Loucy (cell line): ENCODE measurements around the gene USF2.

Source experiments
- EZH2phosphoT487 ChIP-seq: fragments of 200-600 bp; IDR thresholded peaks from 2 replicates; pipeline ENCODE4 v1.6.1; 2018; ENCODE audit warnings: antibody characterized with exemption, mild to moderate bottlenecking, moderate library complexity, borderline replicate concordance
- TF ChIP-seq, protein P1 (sequence below): fragments of 200-600 bp; sonication (generic); conservative IDR thresholded peaks from 2 replicates; pipeline ENCODE4 v1.5.1; 2014; ENCODE audit warnings: mild to moderate bottlenecking, antibody characterized with exemption, low read length

DNA sequence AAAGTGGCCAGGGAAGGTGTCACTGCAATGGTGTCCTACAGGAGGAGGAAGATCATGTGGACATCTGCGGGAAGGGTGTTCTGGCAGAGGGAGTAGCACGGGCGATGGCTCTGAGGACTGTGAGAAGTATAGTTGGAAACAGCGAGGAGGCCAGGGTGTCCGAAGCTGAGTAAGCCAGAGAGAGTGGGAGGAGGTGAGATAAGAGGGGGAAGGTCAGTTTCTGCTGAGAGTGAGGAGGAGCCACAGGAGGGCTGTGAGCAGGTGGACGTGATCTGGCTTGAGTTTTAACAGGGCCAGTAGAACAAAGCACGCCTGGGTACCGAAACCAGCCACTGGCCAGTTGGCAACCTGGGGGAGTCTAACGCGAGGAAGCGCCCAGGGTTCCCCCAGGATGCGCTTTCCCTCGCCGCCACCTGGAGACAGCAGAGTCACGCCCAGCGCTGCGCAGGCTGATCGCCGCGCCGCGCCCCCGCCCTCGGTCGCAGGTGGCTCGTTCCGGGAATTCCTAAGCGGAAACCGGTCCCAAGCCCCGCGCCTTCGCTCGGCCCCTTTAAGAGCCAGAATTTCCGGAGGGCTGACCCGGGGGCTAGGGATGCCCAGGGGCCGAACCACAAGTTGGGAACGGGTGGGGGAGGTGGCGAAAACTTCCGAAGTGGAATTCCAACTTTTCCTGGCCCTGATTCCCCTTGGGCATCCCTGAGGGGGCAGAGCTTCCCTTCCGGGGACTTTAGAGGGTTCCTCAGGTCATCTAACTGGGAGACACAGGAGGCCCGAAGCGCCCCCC is 21.0 kb upstream of the USF2 start:
- TF ChIP-seq EZH2phosphoT487, result no peak
- TF ChIP-seq, protein P1, sequence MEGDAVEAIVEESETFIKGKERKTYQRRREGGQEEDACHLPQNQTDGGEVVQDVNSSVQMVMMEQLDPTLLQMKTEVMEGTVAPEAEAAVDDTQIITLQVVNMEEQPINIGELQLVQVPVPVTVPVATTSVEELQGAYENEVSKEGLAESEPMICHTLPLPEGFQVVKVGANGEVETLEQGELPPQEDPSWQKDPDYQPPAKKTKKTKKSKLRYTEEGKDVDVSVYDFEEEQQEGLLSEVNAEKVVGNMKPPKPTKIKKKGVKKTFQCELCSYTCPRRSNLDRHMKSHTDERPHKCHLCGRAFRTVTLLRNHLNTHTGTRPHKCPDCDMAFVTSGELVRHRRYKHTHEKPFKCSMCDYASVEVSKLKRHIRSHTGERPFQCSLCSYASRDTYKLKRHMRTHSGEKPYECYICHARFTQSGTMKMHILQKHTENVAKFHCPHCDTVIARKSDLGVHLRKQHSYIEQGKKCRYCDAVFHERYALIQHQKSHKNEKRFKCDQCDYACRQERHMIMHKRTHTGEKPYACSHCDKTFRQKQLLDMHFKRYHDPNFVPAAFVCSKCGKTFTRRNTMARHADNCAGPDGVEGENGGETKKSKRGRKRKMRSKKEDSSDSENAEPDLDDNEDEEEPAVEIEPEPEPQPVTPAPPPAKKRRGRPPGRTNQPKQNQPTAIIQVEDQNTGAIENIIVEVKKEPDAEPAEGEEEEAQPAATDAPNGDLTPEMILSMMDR, result no peak
